Cardiac muscle cell (in vitro differentiated cells and primary cell): Measurements from ENCODE around the gene ZNF318. TPM values are rescaled to one million over a fixed set of nuclear protein-coding genes. Genes with fewer than 3 reads are reported as not detected.

ENCODE experiments used
- DNase-seq, 2 donors: peaks; one replicate each; pipeline versions ENCODE4 v3.0.0 to v3.0.0-alpha.2; 2010 to 2017; ENCODE audit warnings: low read depth in 1 of 2, low spot score in 1 of 2
- H3K27ac ChIP-seq: fragments of 200-600 bp; sonication (generic); 2 replicates; pipeline ENCODE4 v1.5.1; 2016
- H3K27me3 ChIP-seq: fragments of 200-600 bp; sonication (generic); 2 replicates; pipeline ENCODE4 v1.6.0; 2016; ENCODE audit warnings: control low read depth
- H3K36me3 ChIP-seq: fragments of 200-600 bp; sonication (generic); 2 replicates; pipeline ENCODE4 v1.5.1; 2016; ENCODE audit warnings: control low read depth
- H3K4me1 ChIP-seq: fragments of 200-600 bp; sonication (generic); 2 replicates; pipeline ENCODE4 v1.8.1; 2017; ENCODE audit warnings: low read depth, mild to moderate bottlenecking, mixed run types
- H3K4me3 ChIP-seq: fragments of 200-600 bp; sonication (generic); 2 replicates; pipeline ENCODE4 v1.5.1; 2016; ENCODE audit warnings: mild to moderate bottlenecking
- H3K9me3 ChIP-seq: fragments of 200-600 bp; sonication (generic); 2 replicates; pipeline ENCODE4 v1.5.1; 2017; ENCODE audit warnings: low read depth, mild to moderate bottlenecking, control low read depth
- CTCF ChIP-seq: IDR thresholded peaks from 2 replicates; pipeline ENCODE4 v1.5.1; 2012; ENCODE audit warnings: low read depth, mild to moderate bottlenecking, low read length
- polyA plus RNA-seq: library from polyadenylated mRNA; unstranded; fragments of >200 nt; fragmentation: Nextera tagmentation; extraction: Ambion mirVana; gene quantifications from 2 replicates; pipeline ENCODE4 v1.2.1, GENCODE V29; 2016
- total RNA-seq: library from RNA; depleted of rRNA; stranded (reverse); fragments of >200 nt; gene quantifications from 2 replicates; pipeline ENCODE4 v1.2.3, GENCODE V29; 2016

The ZNF318 gene
- total and polyA plus RNA-seq, 2 experiments from 2014 or later = 16.2 to 27.2 TPM

GRCh38 chr6:43328528-43328927, 40.9 kb downstream of the ZNF318 start:
- Histone ChIP-seq H3K9me3 (no peaks in the 10 kb centered on the region), H3K36me3 (no peaks in the 10 kb centered on the region), H3K4me1 (peaks cover 9% of the 10 kb centered on the region), H3K4me3 (no peak overlapping the region), H3K27me3 (no peaks in the 10 kb centered on the region), H3K27ac (peak overlapping the region; percentile 87)
- no peak for TF ChIP-seq CTCF
- peak in 1 of 2 donors; percentile 53 for DNase-seq

GRCh38 chr6:43325876-43326275, 43.6 kb downstream of the ZNF318 start:
- H3K4me1 ChIP-seq = peaks cover 9% of the 10 kb centered on the region
- DNase-seq = no peak
- H3K9me3 ChIP-seq = no peaks in the 10 kb centered on the region
- TF ChIP-seq CTCF = no peak
- no peaks in the 10 kb centered on the region for H3K27me3 ChIP-seq
- no peak overlapping the region for H3K4me3 ChIP-seq
- no peaks in the 10 kb centered on the region for H3K36me3 ChIP-seq
- no peak overlapping the region for H3K27ac ChIP-seq

GRCh38 chr6:43318011-43318410, 51.4 kb downstream of the ZNF318 start:
- no peak for DNase-seq
- no peak for TF ChIP-seq CTCF
- H3K27me3 ChIP-seq = no peaks in the 10 kb centered on the region
- no peaks in the 10 kb centered on the region for H3K36me3 ChIP-seq
- H3K4me3 ChIP-seq = no peak overlapping the region
- H3K27ac ChIP-seq = no peak overlapping the region
- no peaks in the 10 kb centered on the region for H3K9me3 ChIP-seq
- no peaks in the 10 kb centered on the region for H3K4me1 ChIP-seq

- Histone ChIP-seq H3K27ac (no peak overlapping the region), H3K36me3 (no peaks in the 10 kb centered on the region), H3K4me3 (no peak overlapping the region), H3K9me3 (no peaks in the 10 kb centered on the region), H3K4me1 (no peaks in the 10 kb centered on the region), H3K27me3 (peaks cover 6% of the 10 kb centered on the region)
- no peak for TF ChIP-seq CTCF
- DNase-seq = no peak
Measured at GRCh38 chr6:43313813-43314212, 55.6 kb downstream of the ZNF318 start.

- H3K4me3 ChIP-seq = no peak overlapping the region
- TF ChIP-seq CTCF = no peak
- peaks cover 11% of the 10 kb centered on the region for H3K27me3 ChIP-seq
- no peak for DNase-seq
- no peak overlapping the region for H3K27ac ChIP-seq
- H3K36me3 ChIP-seq = no peaks in the 10 kb centered on the region
- no peaks in the 10 kb centered on the region for H3K9me3 ChIP-seq
- H3K4me1 ChIP-seq = no peaks in the 10 kb centered on the region
Measured at GRCh38 chr6:43311666-43312065, 57.8 kb downstream of the ZNF318 start.

GRCh38 chr6:43310624-43311023, 58.8 kb downstream of the ZNF318 start:
- H3K27me3 ChIP-seq = peaks cover 11% of the 10 kb centered on the region
- H3K36me3 ChIP-seq = no peaks in the 10 kb centered on the region
- no peak overlapping the region for H3K27ac ChIP-seq
- H3K4me3 ChIP-seq = no peak overlapping the region
- no peak for TF ChIP-seq CTCF
- H3K9me3 ChIP-seq = no peaks in the 10 kb centered on the region
- DNase-seq = no peak
- H3K4me1 ChIP-seq = no peaks in the 10 kb centered on the region
